NT2/D1 (cell line): ENCODE data around the gene DROSHA.

Source experiments
- SUZ12 ChIP-seq: IDR thresholded peaks from 2 replicates; pipeline ENCODE4 v1.6.1; 2011; ENCODE audit not compliant: insufficient read length, insufficient read depth; ENCODE audit errors: extremely low read depth
- ZNF274 ChIP-seq: IDR thresholded peaks from 2 replicates; pipeline ENCODE4 v1.6.1; 2011; ENCODE audit warnings: mild to moderate bottlenecking, low read depth, low read length

DNA sequence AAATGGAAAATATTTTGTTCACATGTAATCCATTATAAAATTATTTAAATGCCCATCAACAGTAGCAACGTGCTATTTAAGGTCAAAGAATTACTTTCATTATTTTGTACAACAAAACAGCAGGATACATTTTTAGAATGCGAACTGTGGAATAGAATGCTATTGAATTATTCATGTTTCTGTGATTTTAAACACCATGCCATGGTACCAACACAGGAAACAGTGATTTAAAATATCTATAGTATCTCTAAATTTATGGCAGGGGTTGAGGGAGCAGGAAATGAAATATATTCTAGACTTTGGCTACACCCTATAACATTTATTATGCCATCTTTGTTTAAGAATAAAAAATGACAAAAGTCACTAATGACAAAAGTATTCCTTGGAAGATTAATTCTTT is 62.4 kb downstream of the DROSHA start:
- TF ChIP-seq ZNF274, result no peak
- TF ChIP-seq SUZ12, result no peak
